ENCODE measurements around the gene MGST3. TPM values are rescaled to one million over a fixed set of nuclear protein-coding genes. Genes with fewer than 3 reads are reported as not detected.

Gene MGST3
- total RNA-seq, 1 experiment from 2014 or later, result 103 TPM

DNA sequence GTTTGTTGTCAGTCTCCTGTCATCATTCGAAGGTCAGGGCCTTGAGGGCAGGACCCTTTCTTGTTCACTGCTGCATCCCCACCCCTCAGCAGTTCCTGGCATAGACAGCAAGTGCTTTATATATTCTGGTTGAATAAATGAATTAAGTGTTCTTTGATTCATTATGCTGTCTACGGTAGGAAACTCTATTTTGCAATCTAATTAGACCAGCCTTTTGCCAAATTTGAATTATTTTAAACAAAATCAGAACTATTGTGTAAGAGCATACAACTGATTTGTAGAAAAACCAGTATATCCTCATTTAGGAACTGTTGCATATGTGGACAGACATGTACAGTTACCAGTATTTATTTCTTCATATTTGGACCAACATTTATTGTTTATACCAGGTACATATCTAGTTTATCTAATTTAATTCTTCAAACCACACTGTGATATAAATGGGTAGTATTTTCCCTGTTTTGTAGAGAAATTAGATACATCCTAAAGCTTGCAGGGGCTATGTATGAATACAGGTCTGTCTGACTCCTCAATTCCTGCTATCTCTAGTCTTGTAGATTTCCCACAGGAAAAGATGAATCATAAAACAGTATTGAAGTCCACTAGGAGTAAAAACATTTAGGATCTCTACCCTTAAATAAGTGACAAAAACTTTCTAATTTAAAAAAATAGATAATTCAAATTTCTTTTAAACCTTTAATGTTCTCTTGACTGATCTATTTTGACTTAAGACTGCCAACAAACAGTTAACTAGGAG is 10.4 kb downstream of the MGST3 start:
- H3K27ac ChIP-seq (ENCODE audit: low read length), result no peak overlapping the region
- POLR2A ChIA-PET, result no interaction called here
- no peaks in the 10 kb centered on the region for H3K36me3 ChIP-seq (ENCODE audit: control insufficient read depth, insufficient read depth, low read length)
- CTCF ChIA-PET, result no interaction called here
- DNase-seq (ENCODE audit: low read depth, low spot score) (no peak), ATAC-seq (no peak)
- no peaks in the 10 kb centered on the region for H3K27me3 ChIP-seq (ENCODE audit: control insufficient read depth, insufficient read depth, low read length)
- in situ Hi-C loops (cut with HindIII; ENCODE audit: low pct_unique_long_range_greater_than_20kb, low sequenced_read_pairs) (no loop called here), intact Hi-C loops (cut with micrococcal nuclease; ENCODE audit: unreplicated experiment) (no loop called here)
- H3K9me3 ChIP-seq (ENCODE audit: control insufficient read depth, insufficient read depth, low read depth, low read length), result no peaks in the 10 kb centered on the region
- H3K4me3 ChIP-seq (ENCODE audit: low read depth in 2 of 2, low read length in 2 of 2), result no peak overlapping the region
- no TSS peak for BruUV-seq (replicated peaks)
- no peaks in the 10 kb centered on the region for H3K4me1 ChIP-seq (ENCODE audit: control insufficient read depth, insufficient read depth, low read length)
- TF ChIP-seq SIN3A (IDR thresholded peaks at IDR 0.05; ENCODE audit: borderline replicate concordance, insufficient read depth, low read depth, low read length) (no peak), CTCF (IDR thresholded peaks at IDR 0.05) (no peak), POLR2AphosphoS5 (IDR thresholded peaks at IDR 0.05; ENCODE audit: low read depth, low read length) (no peak), TCF7L2 (IDR thresholded peaks at IDR 0.05; ENCODE audit: low read depth, low read length) (no peak)
- TF ChIP-seq, protein P1, sequence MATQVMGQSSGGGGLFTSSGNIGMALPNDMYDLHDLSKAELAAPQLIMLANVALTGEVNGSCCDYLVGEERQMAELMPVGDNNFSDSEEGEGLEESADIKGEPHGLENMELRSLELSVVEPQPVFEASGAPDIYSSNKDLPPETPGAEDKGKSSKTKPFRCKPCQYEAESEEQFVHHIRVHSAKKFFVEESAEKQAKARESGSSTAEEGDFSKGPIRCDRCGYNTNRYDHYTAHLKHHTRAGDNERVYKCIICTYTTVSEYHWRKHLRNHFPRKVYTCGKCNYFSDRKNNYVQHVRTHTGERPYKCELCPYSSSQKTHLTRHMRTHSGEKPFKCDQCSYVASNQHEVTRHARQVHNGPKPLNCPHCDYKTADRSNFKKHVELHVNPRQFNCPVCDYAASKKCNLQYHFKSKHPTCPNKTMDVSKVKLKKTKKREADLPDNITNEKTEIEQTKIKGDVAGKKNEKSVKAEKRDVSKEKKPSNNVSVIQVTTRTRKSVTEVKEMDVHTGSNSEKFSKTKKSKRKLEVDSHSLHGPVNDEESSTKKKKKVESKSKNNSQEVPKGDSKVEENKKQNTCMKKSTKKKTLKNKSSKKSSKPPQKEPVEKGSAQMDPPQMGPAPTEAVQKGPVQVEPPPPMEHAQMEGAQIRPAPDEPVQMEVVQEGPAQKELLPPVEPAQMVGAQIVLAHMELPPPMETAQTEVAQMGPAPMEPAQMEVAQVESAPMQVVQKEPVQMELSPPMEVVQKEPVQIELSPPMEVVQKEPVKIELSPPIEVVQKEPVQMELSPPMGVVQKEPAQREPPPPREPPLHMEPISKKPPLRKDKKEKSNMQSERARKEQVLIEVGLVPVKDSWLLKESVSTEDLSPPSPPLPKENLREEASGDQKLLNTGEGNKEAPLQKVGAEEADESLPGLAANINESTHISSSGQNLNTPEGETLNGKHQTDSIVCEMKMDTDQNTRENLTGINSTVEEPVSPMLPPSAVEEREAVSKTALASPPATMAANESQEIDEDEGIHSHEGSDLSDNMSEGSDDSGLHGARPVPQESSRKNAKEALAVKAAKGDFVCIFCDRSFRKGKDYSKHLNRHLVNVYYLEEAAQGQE (IDR thresholded peaks at IDR 0.05; ENCODE audit: insufficient read depth in 1 of 2, low read depth in 2 of 2, low read length in 1 of 2), result no peak

DNA sequence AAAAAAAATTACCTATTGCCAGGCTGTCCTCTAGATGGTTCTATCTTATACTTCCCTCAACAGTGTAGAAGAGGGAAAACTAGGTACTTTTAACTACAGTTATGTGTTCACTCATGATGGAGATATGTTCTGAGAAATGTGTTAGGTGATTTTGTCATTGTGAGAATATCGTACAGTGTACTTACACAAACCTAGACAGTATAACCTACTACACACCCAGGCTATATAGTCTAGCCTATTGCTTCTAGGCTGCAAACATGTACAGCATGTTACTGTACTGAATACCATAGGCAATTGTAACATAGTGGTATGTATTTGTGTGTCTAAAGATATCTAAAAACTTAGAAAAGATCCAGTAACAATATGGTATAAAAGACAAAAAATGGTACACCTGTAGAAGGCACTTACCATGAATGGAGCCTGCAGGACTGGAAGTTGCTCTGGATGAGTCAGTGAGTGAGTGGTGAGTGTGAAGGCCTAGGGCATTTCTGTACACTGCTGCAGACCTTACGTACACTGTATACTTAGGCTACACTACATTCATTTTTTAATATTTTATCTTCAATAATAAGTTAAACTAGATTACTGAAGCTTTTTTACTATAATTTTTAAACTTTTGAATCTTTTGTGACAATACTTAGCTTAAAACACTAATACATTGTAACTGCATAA is 13.2 kb downstream of the MGST3 start:
- H3K27me3 ChIP-seq (ENCODE audit: control insufficient read depth, insufficient read depth, low read length), result no peaks in the 10 kb centered on the region
- no peaks in the 10 kb centered on the region for H3K36me3 ChIP-seq (ENCODE audit: control insufficient read depth, insufficient read depth, low read length)
- ChIA-PET CTCF (no interaction called here), POLR2A (interaction anchor here (0.6 kb wide), 1 partner anchor 46 kb away, joined by 3 read pairs; no protein-coding TSS in a partner anchor)
- no peak for DNase-seq (ENCODE audit: low read depth, low spot score)
- TF ChIP-seq, protein P1 (IDR thresholded peaks at IDR 0.05; ENCODE audit: insufficient read depth in 1 of 2, low read depth in 2 of 2, low read length in 1 of 2), result no peak
- TF ChIP-seq CTCF (IDR thresholded peaks at IDR 0.05) (no peak), TCF7L2 (IDR thresholded peaks at IDR 0.05; ENCODE audit: low read depth, low read length) (no peak), SIN3A (IDR thresholded peaks at IDR 0.05; ENCODE audit: borderline replicate concordance, insufficient read depth, low read depth, low read length) (no peak), POLR2AphosphoS5 (IDR thresholded peaks at IDR 0.05; ENCODE audit: low read depth, low read length) (no peak)
- intact Hi-C loops (cut with micrococcal nuclease; ENCODE audit: unreplicated experiment) (no loop called here), in situ Hi-C loops (cut with HindIII; ENCODE audit: low pct_unique_long_range_greater_than_20kb, low sequenced_read_pairs) (no loop called here)
- no TSS peak for BruUV-seq (replicated peaks)
- no peaks in the 10 kb centered on the region for H3K9me3 ChIP-seq (ENCODE audit: control insufficient read depth, insufficient read depth, low read depth, low read length)
- no peak overlapping the region for H3K27ac ChIP-seq (ENCODE audit: low read length)
- no peak overlapping the region for H3K4me3 ChIP-seq (ENCODE audit: low read depth in 2 of 2, low read length in 2 of 2)
- no peaks in the 10 kb centered on the region for H3K4me1 ChIP-seq (ENCODE audit: control insufficient read depth, insufficient read depth, low read length)
- ATAC-seq, result no peak

Data from Panc1 (cell line).